NB4 (cell line): ENCODE results near the gene STKLD1.

Experiments used
- POLR2A ChIP-seq: IDR thresholded peaks from 2 replicates; pipeline ENCODE4 v1.6.1; 2011; ENCODE audit warnings: mild to moderate bottlenecking; ENCODE audit not compliant: insufficient read length; ENCODE audit errors: extremely low read depth
- TF ChIP-seq, protein P1 (sequence below): IDR thresholded peaks from one replicate; pipeline ENCODE4 v1.5.1; 2012; ENCODE audit warnings: low read depth, low read length
- TF ChIP-seq, protein P2 (sequence below): IDR thresholded peaks from 2 replicates; pipeline ENCODE4 v1.6.1; 2011; ENCODE audit warnings: low read depth, low read length

DNA sequence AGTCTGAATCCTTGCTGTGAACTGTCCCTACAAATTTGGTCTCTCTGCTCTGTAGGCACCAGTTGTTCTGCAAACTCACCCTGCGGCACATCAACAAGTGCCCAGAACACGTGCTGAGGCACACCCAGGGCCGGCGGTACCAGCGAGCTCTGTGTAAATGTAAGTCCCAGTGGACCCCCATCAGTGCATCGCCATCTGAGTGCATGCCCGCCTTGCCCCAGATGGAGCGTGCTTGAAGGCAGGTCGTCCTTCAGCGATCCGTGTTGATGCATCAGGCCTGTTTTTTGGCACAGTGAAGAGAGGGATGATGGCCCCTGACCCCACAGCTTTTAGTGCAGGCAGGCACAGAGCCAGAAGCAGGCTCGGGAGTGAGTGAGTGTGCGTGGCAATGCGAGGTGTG lies 18.5 kb upstream of the STKLD1 start:
- no peak for TF ChIP-seq POLR2A
- TF ChIP-seq, protein P1, sequence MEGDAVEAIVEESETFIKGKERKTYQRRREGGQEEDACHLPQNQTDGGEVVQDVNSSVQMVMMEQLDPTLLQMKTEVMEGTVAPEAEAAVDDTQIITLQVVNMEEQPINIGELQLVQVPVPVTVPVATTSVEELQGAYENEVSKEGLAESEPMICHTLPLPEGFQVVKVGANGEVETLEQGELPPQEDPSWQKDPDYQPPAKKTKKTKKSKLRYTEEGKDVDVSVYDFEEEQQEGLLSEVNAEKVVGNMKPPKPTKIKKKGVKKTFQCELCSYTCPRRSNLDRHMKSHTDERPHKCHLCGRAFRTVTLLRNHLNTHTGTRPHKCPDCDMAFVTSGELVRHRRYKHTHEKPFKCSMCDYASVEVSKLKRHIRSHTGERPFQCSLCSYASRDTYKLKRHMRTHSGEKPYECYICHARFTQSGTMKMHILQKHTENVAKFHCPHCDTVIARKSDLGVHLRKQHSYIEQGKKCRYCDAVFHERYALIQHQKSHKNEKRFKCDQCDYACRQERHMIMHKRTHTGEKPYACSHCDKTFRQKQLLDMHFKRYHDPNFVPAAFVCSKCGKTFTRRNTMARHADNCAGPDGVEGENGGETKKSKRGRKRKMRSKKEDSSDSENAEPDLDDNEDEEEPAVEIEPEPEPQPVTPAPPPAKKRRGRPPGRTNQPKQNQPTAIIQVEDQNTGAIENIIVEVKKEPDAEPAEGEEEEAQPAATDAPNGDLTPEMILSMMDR, result no peak
- TF ChIP-seq, protein P2, sequence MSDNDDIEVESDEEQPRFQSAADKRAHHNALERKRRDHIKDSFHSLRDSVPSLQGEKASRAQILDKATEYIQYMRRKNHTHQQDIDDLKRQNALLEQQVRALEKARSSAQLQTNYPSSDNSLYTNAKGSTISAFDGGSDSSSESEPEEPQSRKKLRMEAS, result no peak
